SU-DHL-6 (cell line): ENCODE measurements around the gene LHX6.

Experiments used
- H2AFZ ChIP-seq: fragments of 200-600 bp; sonication (generic); 2 replicates; pipeline ENCODE4 v1.6.1; 2014; ENCODE audit warnings: low read depth, mild to moderate bottlenecking, moderate library complexity, mixed read lengths, antibody characterized with exemption, low read length; ENCODE audit not compliant: severe bottlenecking
- H3F3A ChIP-seq: fragments of 200-600 bp; shearing (Covaris generic); 2 replicates; pipeline ENCODE4 v1.6.0; 2016; ENCODE audit warnings: antibody characterized with exemption, mild to moderate bottlenecking; ENCODE audit not compliant: insufficient read depth
- H3K27ac ChIP-seq: fragments of 200-600 bp; sonication (generic); 2 replicates; pipeline ENCODE4 v1.5.1; 2016; ENCODE audit warnings: low read depth, mild to moderate bottlenecking, low read length, moderate library complexity, mixed read lengths
- H3K27me3 ChIP-seq: fragments of 200-600 bp; sonication (generic), shearing (Covaris generic); 2 replicates; pipeline ENCODE4 v1.6.0; 2014; ENCODE audit warnings: mild to moderate bottlenecking, low read length
- H3K36me3 ChIP-seq: fragments of 200-600 bp; sonication (generic); 2 replicates; pipeline ENCODE4 v1.6.1; 2014; ENCODE audit warnings: mild to moderate bottlenecking, low read length, mixed read lengths
- H3K4me2 ChIP-seq: fragments of 300-600, 200-600 bp; shearing (Covaris generic), sonication (generic); 2 replicates; pipeline ENCODE4 v1.6.0; 2014; ENCODE audit warnings: low read length, low read depth, mild to moderate bottlenecking; ENCODE audit not compliant: poor library complexity, severe bottlenecking
- H3K4me3 ChIP-seq: fragments of 200-600 bp; sonication (generic); 2 replicates; pipeline ENCODE4 v1.5.1; 2014; ENCODE audit warnings: antibody characterized with exemption, low read length, mild to moderate bottlenecking, mixed read lengths; ENCODE audit not compliant: insufficient read depth, poor library complexity, severe bottlenecking
- H3K79me2 ChIP-seq: fragments of 200-600 bp; sonication (generic); 2 replicates; pipeline ENCODE4 v1.6.1; 2014; ENCODE audit warnings: mild to moderate bottlenecking, low read length, moderate library complexity; ENCODE audit not compliant: insufficient read depth
- H3K9ac ChIP-seq: fragments of 200-600 bp; sonication (generic); 2 replicates; pipeline ENCODE4 v1.7.0; 2014; ENCODE audit warnings: mild to moderate bottlenecking, low read length
- H3K9me2 ChIP-seq: fragments of 200-600 bp; sonication (generic); replicated peaks from 2 replicates; pipeline ENCODE4 v1.6.1; 2014; ENCODE audit warnings: low read length; ENCODE audit not compliant: insufficient read depth
- H3K9me3 ChIP-seq: fragments of 200-600 bp; sonication (generic); 2 replicates; pipeline ENCODE4 v1.6.1; 2014; ENCODE audit warnings: low read length, mixed read lengths; ENCODE audit not compliant: insufficient read depth
- H4K20me1 ChIP-seq: fragments of 200-600 bp; sonication (generic); 2 replicates; pipeline ENCODE4 v1.6.1; 2014; ENCODE audit warnings: low read depth, mild to moderate bottlenecking, antibody characterized with exemption, low read length, moderate library complexity, mixed read lengths
- CTCF ChIP-seq: fragments of 200-600 bp; sonication (generic); IDR thresholded peaks from one replicate; pipeline ENCODE4 v1.5.1; 2017; ENCODE audit warnings: antibody characterized with exemption, mild to moderate bottlenecking, low read length, moderate library complexity; ENCODE audit not compliant: insufficient read depth, poor library complexity, severe bottlenecking
- EZH2phosphoT487 ChIP-seq: fragments of 200-600 bp; sonication (generic), shearing (Covaris generic); conservative IDR thresholded peaks from 2 replicates; pipeline ENCODE4 v1.6.1; 2018; ENCODE audit warnings: mild to moderate bottlenecking, antibody characterized with exemption, low read length, moderate library complexity, mixed read lengths

Gene LHX6

GRCh38 chr9:122188369-122188768 is 40.4 kb downstream of the LHX6 start:
- no peaks in the 10 kb centered on the region for H3K9me2 ChIP-seq
- H4K20me1 ChIP-seq: no peaks in the 10 kb centered on the region
- TF ChIP-seq CTCF (no peak), EZH2phosphoT487 (no peak)
- no peaks in the 10 kb centered on the region for H3F3A ChIP-seq
- no peaks in the 10 kb centered on the region for H3K9me3 ChIP-seq
- no peaks in the 10 kb centered on the region for H3K79me2 ChIP-seq
- H2AFZ ChIP-seq: no peak overlapping the region
- no peak overlapping the region for H3K4me3 ChIP-seq
- no peak overlapping the region for H3K4me2 ChIP-seq
- H3K27me3 ChIP-seq: no peaks in the 10 kb centered on the region
- H3K36me3 ChIP-seq: no peaks in the 10 kb centered on the region
- no peak overlapping the region for H3K27ac ChIP-seq
- no peak overlapping the region for H3K9ac ChIP-seq

- TF ChIP-seq EZH2phosphoT487: no peak
- TF ChIP-seq CTCF: no peak
- Histone ChIP-seq H4K20me1 (no peaks in the 10 kb centered on the region), H3K36me3 (no peaks in the 10 kb centered on the region), H2AFZ (no peak overlapping the region), H3K9me3 (no peaks in the 10 kb centered on the region), H3K27me3 (0 out of 2 replicates have a peak, but pooled peaks cover 4% of the 10 kb centered on the region), H3K27ac (no peak overlapping the region), H3K79me2 (no peaks in the 10 kb centered on the region), H3K4me2 (no peak overlapping the region), H3F3A (no peaks in the 10 kb centered on the region), H3K9ac (no peak overlapping the region), H3K4me3 (no peak overlapping the region), H3K9me2 (no peaks in the 10 kb centered on the region)
These were observed 41.8 kb downstream of the LHX6 start for GRCh38 chr9:122186777-122187470.

- no peak overlapping the region for H3K9ac ChIP-seq
- no peaks in the 10 kb centered on the region for H4K20me1 ChIP-seq
- no peaks in the 10 kb centered on the region for H3K9me2 ChIP-seq
- no peaks in the 10 kb centered on the region for H3F3A ChIP-seq
- H3K9me3 ChIP-seq: no peaks in the 10 kb centered on the region
- no peak overlapping the region for H2AFZ ChIP-seq
- no peak overlapping the region for H3K4me3 ChIP-seq
- H3K27ac ChIP-seq: no peak overlapping the region
- H3K36me3 ChIP-seq: no peaks in the 10 kb centered on the region
- TF ChIP-seq EZH2phosphoT487: no peak
- no peak for TF ChIP-seq CTCF
- H3K4me2 ChIP-seq: no peak overlapping the region
- H3K79me2 ChIP-seq: no peaks in the 10 kb centered on the region
- 0 out of 2 replicates have a peak, but pooled peaks cover 4% of the 10 kb centered on the region for H3K27me3 ChIP-seq
These were observed 42.5 kb downstream of the LHX6 start for GRCh38 chr9:122186301-122186700.
